ENCODE data around the gene GH1.
"Not testable (repeated sequence)": the region's sequence is repeated elsewhere in the genome, so short reads cannot be mapped to it uniquely, and the experiment has no call there.

GH1 gene

DNA sequence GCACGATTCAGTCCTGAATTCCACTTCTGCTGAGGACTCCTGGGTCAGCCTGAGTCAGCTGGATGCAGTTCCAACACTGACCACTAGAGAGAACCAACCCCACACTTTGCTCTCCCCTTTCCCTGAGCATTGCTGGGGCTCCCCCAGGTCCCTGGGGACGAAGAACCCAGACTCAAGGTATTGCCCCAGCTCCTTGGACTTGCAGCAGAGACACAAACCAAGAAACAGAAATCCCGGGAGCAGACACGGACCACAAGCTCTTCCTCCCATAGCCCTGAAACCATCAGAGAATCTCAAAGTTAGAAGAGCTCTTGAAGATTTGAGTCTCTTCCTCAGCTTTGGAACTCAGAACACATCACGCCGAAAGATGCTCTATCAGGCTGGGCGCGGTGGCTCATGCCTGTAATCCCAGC, 678 bp upstream of the GH1 start:
- H3K4me3 Mint-ChIP-seq: no peak overlapping the region
- no peaks in the 10 kb centered on the region for H3K9me3 Mint-ChIP-seq
- no peaks in the 10 kb centered on the region for H3K27me3 Mint-ChIP-seq
- peaks cover 5% of the 10 kb centered on the region for H3K4me1 Mint-ChIP-seq
- H3K36me3 Mint-ChIP-seq: no peaks in the 10 kb centered on the region
- peak overlapping the region; percentile 73 for H3K27ac Mint-ChIP-seq

DNA sequence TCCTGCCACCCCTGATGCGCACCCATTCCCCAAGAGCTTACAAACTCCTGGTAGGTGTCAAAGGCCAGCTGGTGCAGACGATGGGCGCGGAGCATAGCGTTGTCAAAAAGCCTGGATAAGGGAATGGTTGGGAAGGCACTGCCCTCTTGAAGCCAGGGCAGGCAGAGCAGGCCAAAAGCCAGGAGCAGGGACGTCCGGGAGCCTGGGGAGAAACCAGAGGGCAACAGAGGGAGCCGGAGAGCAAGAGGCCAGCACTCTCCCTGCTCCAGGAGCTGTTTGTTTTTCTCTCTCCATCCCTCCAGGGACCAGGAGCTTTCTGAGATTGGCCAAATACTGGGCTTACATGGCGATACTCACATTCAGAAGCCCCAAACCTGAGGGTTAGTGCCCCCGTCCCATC, 334 bp downstream of the GH1 start:
- Mint-ChIP-seq H3K36me3 (no peaks in the 10 kb centered on the region), H3K9me3 (no peaks in the 10 kb centered on the region), H3K4me3 (no peak overlapping the region), H3K27me3 (no peaks in the 10 kb centered on the region), H3K4me1 (peaks cover 5% of the 10 kb centered on the region), H3K27ac (no peak overlapping the region)

DNA sequence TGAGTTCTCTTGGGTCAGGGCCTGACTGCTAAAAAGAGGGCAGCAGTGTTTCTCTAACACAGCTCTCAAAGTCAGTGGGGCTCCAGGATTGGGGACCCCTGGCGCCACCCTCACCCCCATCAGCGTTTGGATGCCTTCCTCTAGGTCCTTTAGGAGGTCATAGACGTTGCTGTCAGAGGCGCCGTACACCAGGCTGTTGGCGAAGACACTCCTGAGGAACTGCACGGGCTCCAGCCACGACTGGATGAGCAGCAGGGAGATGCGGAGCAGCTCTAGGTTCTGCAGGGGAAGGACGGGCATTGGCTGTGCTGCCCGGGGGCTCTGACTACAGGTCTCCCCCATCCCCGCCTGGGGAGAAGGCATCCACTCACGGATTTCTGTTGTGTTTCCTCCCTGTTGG, 993 bp downstream of the GH1 start:
- H3K9me3 Mint-ChIP-seq: no peaks in the 10 kb centered on the region
- H3K36me3 Mint-ChIP-seq: no peaks in the 10 kb centered on the region
- peaks cover 5% of the 10 kb centered on the region for H3K4me1 Mint-ChIP-seq
- no peaks in the 10 kb centered on the region for H3K27me3 Mint-ChIP-seq
- H3K4me3 Mint-ChIP-seq: no peak overlapping the region
- H3K27ac Mint-ChIP-seq: no peak overlapping the region

DNA sequence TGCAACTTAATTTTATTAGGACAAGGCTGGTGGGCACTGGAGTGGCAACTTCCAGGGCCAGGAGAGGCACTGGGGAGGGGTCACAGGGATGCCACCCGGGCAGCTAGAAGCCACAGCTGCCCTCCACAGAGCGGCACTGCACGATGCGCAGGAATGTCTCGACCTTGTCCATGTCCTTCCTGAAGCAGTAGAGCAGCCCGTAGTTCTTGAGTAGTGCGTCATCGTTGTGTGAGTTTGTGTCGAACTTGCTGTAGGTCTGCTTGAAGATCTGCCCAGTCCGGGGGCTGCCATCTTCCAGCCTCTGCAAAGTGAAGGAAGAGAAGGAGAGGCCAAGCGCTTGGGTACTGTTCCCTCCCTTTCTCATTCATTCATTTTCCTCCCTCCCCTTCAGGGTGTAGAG, 1.4 kb downstream of the GH1 start:
- H3K27me3 Mint-ChIP-seq, H3K9me3 Mint-ChIP-seq, H3K4me1 Mint-ChIP-seq, H3K27ac Mint-ChIP-seq, H3K4me3 Mint-ChIP-seq, H3K36me3 Mint-ChIP-seq: not testable (repeated sequence)

GRCh38 chr17:63916566-63917185, 2.0 kb downstream of the GH1 start:
- no peaks in the 10 kb centered on the region for H3K9me3 Mint-ChIP-seq
- H3K4me1 Mint-ChIP-seq: peaks cover 5% of the 10 kb centered on the region
- H3K27ac Mint-ChIP-seq: no peak overlapping the region
- no peaks in the 10 kb centered on the region for H3K27me3 Mint-ChIP-seq
- H3K4me3 Mint-ChIP-seq: no peak overlapping the region
- no peaks in the 10 kb centered on the region for H3K36me3 Mint-ChIP-seq

DNA sequence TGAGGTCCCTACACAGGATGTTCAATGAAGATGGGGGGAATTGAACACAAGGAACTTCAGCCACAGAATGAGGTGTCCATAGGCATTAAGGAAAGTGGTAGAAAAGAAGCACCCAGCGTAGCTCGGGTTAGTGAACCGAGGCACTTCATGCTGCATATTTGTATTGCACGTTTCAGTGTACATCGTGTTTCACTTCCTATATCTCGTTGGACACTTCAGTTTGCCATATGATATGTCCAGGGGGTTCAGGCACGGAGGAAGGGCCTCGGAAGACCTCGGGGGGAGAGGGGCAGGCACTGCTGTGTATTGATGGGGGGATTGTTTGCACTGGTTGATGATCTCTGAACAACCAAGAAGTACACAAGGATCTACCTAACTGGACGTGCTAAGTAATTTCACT, 2.9 kb downstream of the GH1 start:
- not testable (repeated sequence) for H3K36me3 Mint-ChIP-seq, H3K4me3 Mint-ChIP-seq, H3K4me1 Mint-ChIP-seq, H3K27me3 Mint-ChIP-seq, H3K27ac Mint-ChIP-seq, H3K9me3 Mint-ChIP-seq

- peaks cover 9% of the 10 kb centered on the region for H3K4me1 Mint-ChIP-seq
- no peaks in the 10 kb centered on the region for H3K36me3 Mint-ChIP-seq
- no peaks in the 10 kb centered on the region for H3K27me3 Mint-ChIP-seq
- no peak overlapping the region for H3K27ac Mint-ChIP-seq
- H3K9me3 Mint-ChIP-seq: no peaks in the 10 kb centered on the region
- H3K4me3 Mint-ChIP-seq: no peak overlapping the region
Observed at GRCh38 chr17:63914471-63914870, 4.2 kb downstream of the GH1 start.

DNA sequence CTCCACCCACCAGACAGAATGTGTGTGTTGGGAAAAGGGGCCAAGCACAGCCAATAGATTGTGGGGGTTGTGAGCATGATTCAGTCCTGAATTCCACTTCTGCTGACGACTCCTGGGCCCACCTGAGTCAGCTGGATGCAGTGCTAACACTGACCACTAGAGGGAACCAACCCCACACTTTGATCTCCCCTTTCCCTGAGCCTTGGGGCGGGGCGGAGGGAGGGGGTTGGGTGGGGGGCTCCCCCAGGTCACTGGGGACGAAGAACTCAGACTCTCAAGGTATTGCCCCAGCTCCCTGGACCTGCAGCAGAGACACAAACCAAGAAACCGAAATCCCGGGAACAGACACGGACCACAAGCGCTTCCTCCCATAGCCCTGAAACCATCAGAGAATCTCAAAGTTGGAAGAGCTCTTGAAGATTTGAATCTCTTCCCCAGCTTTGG, 7.0 kb downstream of the GH1 start:
- H3K9me3 Mint-ChIP-seq: no peaks in the 10 kb centered on the region
- peaks cover 3% of the 10 kb centered on the region for H3K4me1 Mint-ChIP-seq
- no peak overlapping the region for H3K27ac Mint-ChIP-seq
- H3K27me3 Mint-ChIP-seq: no peaks in the 10 kb centered on the region
- H3K4me3 Mint-ChIP-seq: no peak overlapping the region
- H3K36me3 Mint-ChIP-seq: no peaks in the 10 kb centered on the region

DNA sequence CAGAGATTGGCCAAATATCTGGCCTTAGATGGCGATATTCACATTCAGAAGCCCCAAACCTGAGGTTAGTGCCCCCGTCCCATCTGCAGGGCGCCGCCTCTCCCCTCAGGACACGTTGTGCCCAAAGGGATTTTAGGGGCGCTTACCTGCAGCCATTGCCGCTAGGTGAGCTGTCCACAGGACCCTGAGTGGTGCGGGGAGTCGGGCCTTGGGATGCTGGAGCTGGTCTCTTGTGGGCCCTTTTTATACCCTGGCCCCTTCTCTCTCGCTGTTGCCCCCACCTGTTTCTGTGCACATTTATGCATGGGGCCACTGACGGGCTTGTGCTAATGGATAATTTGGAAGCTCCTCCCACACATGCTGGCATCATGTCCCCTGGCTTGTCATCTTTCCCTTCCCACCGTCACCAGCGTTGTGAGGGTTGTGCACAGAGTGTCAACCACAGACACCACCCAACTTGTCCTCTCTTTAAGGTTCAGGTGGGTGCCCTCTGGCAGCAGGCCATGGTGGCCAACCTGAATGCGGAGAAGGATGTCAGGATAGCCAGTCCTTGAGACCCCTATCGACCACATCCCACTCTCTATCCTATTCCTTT, 7.5 kb downstream of the GH1 start, which contains the start of gene CSHL1:
CSHL1 (minus strand) TSS at position 218 of the 595 bp plus-strand sequence; CDS start at position 156, 62 bp downstream.
- H3K27ac Mint-ChIP-seq: peak within 1 kb of the TSS; percentile 59
- no peaks in the 10 kb centered on the region for H3K36me3 Mint-ChIP-seq

GRCh38 chr17:63910096-63910495, 8.5 kb downstream of the GH1 start:
- Mint-ChIP-seq H3K27me3 (no peaks in the 10 kb centered on the region), H3K4me3 (no peak overlapping the region), H3K9me3 (no peaks in the 10 kb centered on the region), H3K27ac (no peak overlapping the region), H3K4me1 (peaks cover 3% of the 10 kb centered on the region), H3K36me3 (no peaks in the 10 kb centered on the region)

More for the DNA sequence above, 7.5 kb downstream of the GH1 start, which contains the start of gene CSHL1:
- H3K9me3 Mint-ChIP-seq: no peaks in the 10 kb centered on the region
- H3K27me3 Mint-ChIP-seq: no peaks in the 10 kb centered on the region
- H3K4me1 Mint-ChIP-seq: peaks cover 3% of the 10 kb centered on the region
- H3K4me3 Mint-ChIP-seq: no peak within 1 kb of the TSS

DNA sequence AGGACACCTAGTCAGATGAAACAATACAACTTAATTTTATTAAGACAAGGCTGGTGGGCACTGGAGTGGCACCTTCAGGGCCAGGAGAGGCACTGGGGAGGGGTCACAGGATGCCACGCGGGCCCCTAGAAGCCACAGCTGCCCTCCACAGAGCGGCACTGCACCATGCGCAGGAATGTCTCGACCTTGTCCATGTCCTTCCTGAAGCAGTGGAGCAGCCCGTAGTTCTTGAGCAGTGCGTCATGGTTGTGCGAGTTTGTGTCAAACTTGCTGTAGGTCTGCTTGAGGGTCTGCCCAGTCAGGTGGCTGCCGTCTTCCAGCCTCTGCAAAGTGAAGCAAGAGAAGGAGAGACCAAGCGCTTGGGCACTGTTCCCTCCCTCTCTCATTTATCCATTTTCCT, 9.1 kb downstream of the GH1 start:
- not testable (repeated sequence) for H3K4me3 Mint-ChIP-seq, H3K27me3 Mint-ChIP-seq, H3K4me1 Mint-ChIP-seq, H3K27ac Mint-ChIP-seq, H3K9me3 Mint-ChIP-seq, H3K36me3 Mint-ChIP-seq

- not testable (repeated sequence) for H3K9me3 Mint-ChIP-seq, H3K27ac Mint-ChIP-seq, H3K36me3 Mint-ChIP-seq, H3K27me3 Mint-ChIP-seq, H3K4me3 Mint-ChIP-seq, H3K4me1 Mint-ChIP-seq
Observed at GRCh38 chr17:63907161-63907778, 11.4 kb downstream of the GH1 start.

- not testable (repeated sequence) for H3K9me3 Mint-ChIP-seq, H3K27me3 Mint-ChIP-seq, H3K36me3 Mint-ChIP-seq, H3K4me3 Mint-ChIP-seq, H3K4me1 Mint-ChIP-seq, H3K27ac Mint-ChIP-seq
Observed at GRCh38 chr17:63904796-63905195, 13.8 kb downstream of the GH1 start.

DNA sequence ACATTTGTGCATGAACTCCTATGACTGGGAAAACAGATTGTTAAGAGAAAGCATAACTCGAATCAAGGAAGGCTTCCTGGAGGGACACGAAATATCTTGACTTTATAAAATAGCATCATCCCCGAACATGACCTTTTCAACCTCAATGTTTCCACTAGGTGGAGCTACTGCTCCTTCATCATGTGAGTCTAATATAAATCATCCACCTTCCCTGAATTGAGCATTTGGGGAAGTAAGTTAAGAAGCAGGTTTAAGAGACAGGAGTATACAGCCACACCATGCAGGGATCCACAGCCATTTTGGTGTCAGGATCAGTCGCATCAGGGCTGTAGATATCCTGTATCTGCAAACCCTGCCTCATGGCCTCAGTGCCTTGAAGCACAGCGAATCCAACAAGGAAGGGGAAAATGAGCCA, 14.8 kb downstream of the GH1 start:
- H3K4me3 Mint-ChIP-seq, H3K27me3 Mint-ChIP-seq, H3K4me1 Mint-ChIP-seq, H3K9me3 Mint-ChIP-seq, H3K36me3 Mint-ChIP-seq: not testable (repeated sequence)
- H3K27ac Mint-ChIP-seq: peak overlapping the region; percentile 60

DNA sequence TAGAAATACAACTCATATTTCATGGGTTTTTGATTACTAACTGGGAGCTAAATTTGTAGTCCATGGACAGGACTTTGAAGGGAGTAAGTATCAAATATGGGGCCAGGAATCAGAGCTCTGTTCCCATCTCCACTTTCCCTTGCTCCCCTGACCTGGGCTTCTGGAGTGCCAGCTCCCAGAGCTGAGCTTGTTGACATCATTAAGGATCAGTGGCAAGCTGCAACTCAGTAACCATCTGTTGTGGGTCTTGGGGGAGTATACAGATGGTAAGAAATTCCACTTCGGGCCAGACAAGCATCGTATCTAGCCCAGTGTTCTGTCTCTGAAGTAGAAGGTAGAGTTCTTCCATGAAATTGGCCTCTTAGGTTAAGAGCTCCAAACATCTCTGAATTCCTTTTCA, 16.7 kb downstream of the GH1 start:
- H3K9me3 Mint-ChIP-seq, H3K36me3 Mint-ChIP-seq, H3K4me1 Mint-ChIP-seq, H3K27me3 Mint-ChIP-seq, H3K4me3 Mint-ChIP-seq, H3K27ac Mint-ChIP-seq: not testable (repeated sequence)

GRCh38 chr17:63898899-63899798, 19.5 kb downstream of the GH1 start:
- not testable (repeated sequence) for H3K27ac Mint-ChIP-seq, H3K4me3 Mint-ChIP-seq, H3K4me1 Mint-ChIP-seq, H3K9me3 Mint-ChIP-seq, H3K36me3 Mint-ChIP-seq, H3K27me3 Mint-ChIP-seq
